Measurements from ENCODE around the gene AAK1. TPM values are rescaled to one million over a fixed set of nuclear protein-coding genes. Genes with fewer than 3 reads are reported as not detected.

Gene AAK1
- total and polyA plus RNA-seq, 2 experiments from 2014 or later = 39.0 to 52.4 TPM

- peaks cover 3% of the 10 kb centered on the region; the same call in 2 of the 3 replicates for H3K4me1 Mint-ChIP-seq
- TF ChIP-seq ZNF114 (CRISPR knock-in tag; IDR thresholded peaks at IDR 0.05) (no peak), STAT1 (IDR thresholded peaks at IDR 0.05; ENCODE audit: unreplicated experiment) (no peak), EZH2phosphoT487 (IDR thresholded peaks at IDR 0.05; ENCODE audit: unreplicated experiment) (no peak), POLR2AphosphoS5 (IDR thresholded peaks at IDR 0.05; ENCODE audit: low read depth) (no peak), JUNB (IDR thresholded peaks at IDR 0.05; ENCODE audit: unreplicated experiment) (no peak), CREB1 (CRISPR knock-in tag; IDR thresholded peaks at IDR 0.05; ENCODE audit: low read depth) (no peak), NANOG (IDR thresholded peaks at IDR 0.05; ENCODE audit: borderline replicate concordance) (no peak), EZH2 (IDR thresholded peaks at IDR 0.05; ENCODE audit: low read depth, unreplicated experiment) (no peak), ZNF331 (CRISPR knock-in tag; IDR thresholded peaks at IDR 0.05; ENCODE audit: low read depth) (no peak)
- TF ChIP-seq, protein P1, sequence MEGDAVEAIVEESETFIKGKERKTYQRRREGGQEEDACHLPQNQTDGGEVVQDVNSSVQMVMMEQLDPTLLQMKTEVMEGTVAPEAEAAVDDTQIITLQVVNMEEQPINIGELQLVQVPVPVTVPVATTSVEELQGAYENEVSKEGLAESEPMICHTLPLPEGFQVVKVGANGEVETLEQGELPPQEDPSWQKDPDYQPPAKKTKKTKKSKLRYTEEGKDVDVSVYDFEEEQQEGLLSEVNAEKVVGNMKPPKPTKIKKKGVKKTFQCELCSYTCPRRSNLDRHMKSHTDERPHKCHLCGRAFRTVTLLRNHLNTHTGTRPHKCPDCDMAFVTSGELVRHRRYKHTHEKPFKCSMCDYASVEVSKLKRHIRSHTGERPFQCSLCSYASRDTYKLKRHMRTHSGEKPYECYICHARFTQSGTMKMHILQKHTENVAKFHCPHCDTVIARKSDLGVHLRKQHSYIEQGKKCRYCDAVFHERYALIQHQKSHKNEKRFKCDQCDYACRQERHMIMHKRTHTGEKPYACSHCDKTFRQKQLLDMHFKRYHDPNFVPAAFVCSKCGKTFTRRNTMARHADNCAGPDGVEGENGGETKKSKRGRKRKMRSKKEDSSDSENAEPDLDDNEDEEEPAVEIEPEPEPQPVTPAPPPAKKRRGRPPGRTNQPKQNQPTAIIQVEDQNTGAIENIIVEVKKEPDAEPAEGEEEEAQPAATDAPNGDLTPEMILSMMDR (conservative IDR thresholded peaks at IDR 0.05; ENCODE audit: low read depth in 2 of 2) = no peak
- TF ChIP-seq, protein P2, sequence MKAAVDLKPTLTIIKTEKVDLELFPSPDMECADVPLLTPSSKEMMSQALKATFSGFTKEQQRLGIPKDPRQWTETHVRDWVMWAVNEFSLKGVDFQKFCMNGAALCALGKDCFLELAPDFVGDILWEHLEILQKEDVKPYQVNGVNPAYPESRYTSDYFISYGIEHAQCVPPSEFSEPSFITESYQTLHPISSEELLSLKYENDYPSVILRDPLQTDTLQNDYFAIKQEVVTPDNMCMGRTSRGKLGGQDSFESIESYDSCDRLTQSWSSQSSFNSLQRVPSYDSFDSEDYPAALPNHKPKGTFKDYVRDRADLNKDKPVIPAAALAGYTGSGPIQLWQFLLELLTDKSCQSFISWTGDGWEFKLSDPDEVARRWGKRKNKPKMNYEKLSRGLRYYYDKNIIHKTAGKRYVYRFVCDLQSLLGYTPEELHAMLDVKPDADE (IDR thresholded peaks at IDR 0.05) = no peak
- TF ChIP-seq, protein P3, sequence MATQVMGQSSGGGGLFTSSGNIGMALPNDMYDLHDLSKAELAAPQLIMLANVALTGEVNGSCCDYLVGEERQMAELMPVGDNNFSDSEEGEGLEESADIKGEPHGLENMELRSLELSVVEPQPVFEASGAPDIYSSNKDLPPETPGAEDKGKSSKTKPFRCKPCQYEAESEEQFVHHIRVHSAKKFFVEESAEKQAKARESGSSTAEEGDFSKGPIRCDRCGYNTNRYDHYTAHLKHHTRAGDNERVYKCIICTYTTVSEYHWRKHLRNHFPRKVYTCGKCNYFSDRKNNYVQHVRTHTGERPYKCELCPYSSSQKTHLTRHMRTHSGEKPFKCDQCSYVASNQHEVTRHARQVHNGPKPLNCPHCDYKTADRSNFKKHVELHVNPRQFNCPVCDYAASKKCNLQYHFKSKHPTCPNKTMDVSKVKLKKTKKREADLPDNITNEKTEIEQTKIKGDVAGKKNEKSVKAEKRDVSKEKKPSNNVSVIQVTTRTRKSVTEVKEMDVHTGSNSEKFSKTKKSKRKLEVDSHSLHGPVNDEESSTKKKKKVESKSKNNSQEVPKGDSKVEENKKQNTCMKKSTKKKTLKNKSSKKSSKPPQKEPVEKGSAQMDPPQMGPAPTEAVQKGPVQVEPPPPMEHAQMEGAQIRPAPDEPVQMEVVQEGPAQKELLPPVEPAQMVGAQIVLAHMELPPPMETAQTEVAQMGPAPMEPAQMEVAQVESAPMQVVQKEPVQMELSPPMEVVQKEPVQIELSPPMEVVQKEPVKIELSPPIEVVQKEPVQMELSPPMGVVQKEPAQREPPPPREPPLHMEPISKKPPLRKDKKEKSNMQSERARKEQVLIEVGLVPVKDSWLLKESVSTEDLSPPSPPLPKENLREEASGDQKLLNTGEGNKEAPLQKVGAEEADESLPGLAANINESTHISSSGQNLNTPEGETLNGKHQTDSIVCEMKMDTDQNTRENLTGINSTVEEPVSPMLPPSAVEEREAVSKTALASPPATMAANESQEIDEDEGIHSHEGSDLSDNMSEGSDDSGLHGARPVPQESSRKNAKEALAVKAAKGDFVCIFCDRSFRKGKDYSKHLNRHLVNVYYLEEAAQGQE (IDR thresholded peaks at IDR 0.05; ENCODE audit: unreplicated experiment) = no peak
- TF ChIP-seq, protein P4, sequence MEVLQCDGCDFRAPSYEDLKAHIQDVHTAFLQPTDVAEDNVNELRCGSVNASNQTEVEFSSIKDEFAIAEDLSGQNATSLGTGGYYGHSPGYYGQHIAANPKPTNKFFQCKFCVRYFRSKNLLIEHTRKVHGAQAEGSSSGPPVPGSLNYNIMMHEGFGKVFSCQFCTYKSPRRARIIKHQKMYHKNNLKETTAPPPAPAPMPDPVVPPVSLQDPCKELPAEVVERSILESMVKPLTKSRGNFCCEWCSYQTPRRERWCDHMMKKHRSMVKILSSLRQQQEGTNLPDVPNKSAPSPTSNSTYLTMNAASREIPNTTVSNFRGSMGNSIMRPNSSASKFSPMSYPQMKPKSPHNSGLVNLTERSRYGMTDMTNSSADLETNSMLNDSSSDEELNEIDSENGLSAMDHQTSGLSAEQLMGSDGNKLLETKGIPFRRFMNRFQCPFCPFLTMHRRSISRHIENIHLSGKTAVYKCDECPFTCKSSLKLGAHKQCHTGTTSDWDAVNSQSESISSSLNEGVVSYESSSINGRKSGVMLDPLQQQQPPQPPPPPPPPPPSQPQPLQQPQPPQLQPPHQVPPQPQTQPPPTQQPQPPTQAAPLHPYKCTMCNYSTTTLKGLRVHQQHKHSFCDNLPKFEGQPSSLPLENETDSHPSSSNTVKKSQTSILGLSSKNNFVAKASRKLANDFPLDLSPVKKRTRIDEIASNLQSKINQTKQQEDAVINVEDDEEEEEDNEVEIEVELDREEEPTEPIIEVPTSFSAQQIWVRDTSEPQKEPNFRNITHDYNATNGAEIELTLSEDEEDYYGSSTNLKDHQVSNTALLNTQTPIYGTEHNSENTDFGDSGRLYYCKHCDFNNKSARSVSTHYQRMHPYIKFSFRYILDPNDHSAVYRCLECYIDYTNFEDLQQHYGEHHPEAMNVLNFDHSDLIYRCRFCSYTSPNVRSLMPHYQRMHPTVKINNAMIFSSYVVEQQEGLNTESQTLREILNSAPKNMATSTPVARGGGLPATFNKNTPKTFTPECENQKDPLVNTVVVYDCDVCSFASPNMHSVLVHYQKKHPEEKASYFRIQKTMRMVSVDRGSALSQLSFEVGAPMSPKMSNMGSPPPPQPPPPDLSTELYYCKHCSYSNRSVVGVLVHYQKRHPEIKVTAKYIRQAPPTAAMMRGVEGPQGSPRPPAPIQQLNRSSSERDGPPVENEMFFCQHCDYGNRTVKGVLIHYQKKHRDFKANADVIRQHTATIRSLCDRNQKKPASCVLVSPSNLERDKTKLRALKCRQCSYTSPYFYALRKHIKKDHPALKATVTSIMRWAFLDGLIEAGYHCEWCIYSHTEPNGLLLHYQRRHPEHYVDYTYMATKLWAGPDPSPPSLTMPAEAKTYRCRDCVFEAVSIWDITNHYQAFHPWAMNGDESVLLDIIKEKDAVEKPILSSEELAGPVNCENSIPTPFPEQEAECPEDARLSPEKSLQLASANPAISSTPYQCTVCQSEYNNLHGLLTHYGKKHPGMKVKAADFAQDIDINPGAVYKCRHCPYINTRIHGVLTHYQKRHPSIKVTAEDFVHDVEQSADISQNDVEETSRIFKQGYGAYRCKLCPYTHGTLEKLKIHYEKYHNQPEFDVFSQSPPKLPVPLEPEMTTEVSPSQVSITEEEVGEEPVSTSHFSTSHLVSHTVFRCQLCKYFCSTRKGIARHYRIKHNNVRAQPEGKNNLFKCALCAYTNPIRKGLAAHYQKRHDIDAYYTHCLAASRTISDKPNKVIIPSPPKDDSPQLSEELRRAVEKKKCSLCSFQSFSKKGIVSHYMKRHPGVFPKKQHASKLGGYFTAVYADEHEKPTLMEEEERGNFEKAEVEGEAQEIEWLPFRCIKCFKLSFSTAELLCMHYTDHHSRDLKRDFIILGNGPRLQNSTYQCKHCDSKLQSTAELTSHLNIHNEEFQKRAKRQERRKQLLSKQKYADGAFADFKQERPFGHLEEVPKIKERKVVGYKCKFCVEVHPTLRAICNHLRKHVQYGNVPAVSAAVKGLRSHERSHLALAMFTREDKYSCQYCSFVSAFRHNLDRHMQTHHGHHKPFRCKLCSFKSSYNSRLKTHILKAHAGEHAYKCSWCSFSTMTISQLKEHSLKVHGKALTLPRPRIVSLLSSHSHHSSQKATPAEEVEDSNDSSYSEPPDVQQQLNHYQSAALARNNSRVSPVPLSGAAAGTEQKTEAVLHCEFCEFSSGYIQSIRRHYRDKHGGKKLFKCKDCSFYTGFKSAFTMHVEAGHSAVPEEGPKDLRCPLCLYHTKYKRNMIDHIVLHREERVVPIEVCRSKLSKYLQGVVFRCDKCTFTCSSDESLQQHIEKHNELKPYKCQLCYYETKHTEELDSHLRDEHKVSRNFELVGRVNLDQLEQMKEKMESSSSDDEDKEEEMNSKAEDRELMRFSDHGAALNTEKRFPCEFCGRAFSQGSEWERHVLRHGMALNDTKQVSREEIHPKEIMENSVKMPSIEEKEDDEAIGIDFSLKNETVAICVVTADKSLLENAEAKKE (CRISPR knock-in tag; IDR thresholded peaks at IDR 0.05) = no peak
- DNase-seq (ENCODE audit: low spot score) (no peak), ATAC-seq (no peak)
- H3K9me3 Mint-ChIP-seq = peaks cover 4% of the 10 kb centered on the region; the same call in 1 of the 3 replicates
- H3K4me3 ChIP-seq = no peak overlapping the region
- no peaks in the 10 kb centered on the region for H3F3A ChIP-seq (replicated peaks; ENCODE audit: low read depth)
- peaks cover 71% of the 10 kb centered on the region for H3K79me2 ChIP-seq (replicated peaks; ENCODE audit: insufficient read depth)
- H3K4me2 ChIP-seq = no peak overlapping the region
- peaks cover 4% of the 10 kb centered on the region for H3K27me3 Mint-ChIP-seq (ENCODE audit: insufficient read depth, low read depth, poor library complexity)
- no peak overlapping the region for H3K4me3 Mint-ChIP-seq
- peaks cover 3% of the 10 kb centered on the region; the same call in 1 of the 2 replicates for H4K20me1 ChIP-seq (replicated peaks; ENCODE audit: insufficient read depth)
- H3K36me3 Mint-ChIP-seq (ENCODE audit: low read depth) = peaks cover 16% of the 10 kb centered on the region
- no peak overlapping the region for H3K27ac ChIP-seq (ENCODE audit: low read depth)
- no peaks in the 10 kb centered on the region for H3K27me3 ChIP-seq (ENCODE audit: insufficient read depth)
- peaks cover 4% of the 10 kb centered on the region; the same call in 1 of the 2 replicates for H3K9me2 ChIP-seq (ENCODE audit: insufficient read depth)
- H2AFZ ChIP-seq = no peak overlapping the region
- no peaks in the 10 kb centered on the region for H3K4me1 ChIP-seq (ENCODE audit: insufficient read depth)
- H3K27ac Mint-ChIP-seq = no peak overlapping the region
- H3K36me3 ChIP-seq (ENCODE audit: insufficient read depth) = no peaks in the 10 kb centered on the region
Measured at GRCh38 chr2:69612707-69613106, 30.8 kb downstream of the AAK1 start.

Data from GM23338 (cell line).